ENCODE results near the gene SHKBP1. TPM values are rescaled to one million over a fixed set of nuclear protein-coding genes. Genes with fewer than 3 reads are reported as not detected.

Gene SHKBP1
- total and polyA plus RNA-seq, 2 donors (not counting 1 experiment from before 2014, with no cell fraction given), result 179 to 227 TPM

GRCh38 chr19:40570313-40571004, 6.2 kb upstream of the SHKBP1 start:
- Mint-ChIP-seq H3K27ac (peak overlapping the region; percentile 83), H3K9me3 (ENCODE audit: insufficient read depth) (no peaks in the 10 kb centered on the region), H3K4me1 (peaks cover 20% of the 10 kb centered on the region), H3K27me3 (peaks cover 4% of the 10 kb centered on the region), H3K4me3 (peak overlapping the region; percentile 70)
- Histone ChIP-seq H3K27me3 (replicated peaks in 1 of 4; ENCODE audit: control extremely low read depth in 1 of 4, control insufficient read depth in 3 of 4, insufficient read depth in 4 of 4, low read length in 3 of 4) (peaks cover 0 to 32% (median 21%) of the 10 kb centered on the region in 4 experiments), H3K27ac (ENCODE audit: low read length in 2 of 2) (peak overlapping the region in 1 of 2 donors; percentile 33), H3K4me1 (ENCODE audit: control insufficient read depth in 2 of 2, insufficient read depth in 2 of 2, low read length in 2 of 2) (peaks cover 24 to 27% of the 10 kb centered on the region in 2 donors), H3K36me3 (replicated peaks in 1 of 2; ENCODE audit: control extremely low read depth in 1 of 2, control insufficient read depth in 1 of 2, extremely low read depth in 1 of 2, insufficient read depth in 2 of 2, low read length in 1 of 2) (no peaks in the 10 kb centered on the region), H4K20me1 (ENCODE audit: control insufficient read depth, insufficient read depth, low read length, poor library complexity, severe bottlenecking) (no peaks in the 10 kb centered on the region), H3K9me3 (ENCODE audit: control extremely low read depth in 1 of 3, control insufficient read depth in 2 of 3, insufficient read depth in 1 of 3, low read length in 2 of 3) (peaks cover 0 to 7% (median 0%) of the 10 kb centered on the region in 3 donors), H3K9ac (ENCODE audit: low read length) (peak overlapping the region; percentile 59), H3K4me3 (ENCODE audit: control extremely low read depth in 1 of 5, extremely low read depth in 1 of 5, insufficient read depth in 1 of 5, low read depth in 2 of 5, low read length in 4 of 5) (peak overlapping the region in 3 of 5 experiments; percentile 36 to 47 (median 37)), H3K79me2 (ENCODE audit: control insufficient read depth, insufficient read depth, low read length) (no peaks in the 10 kb centered on the region), H2AFZ (ENCODE audit: insufficient read depth, low read depth, low read length, poor library complexity, severe bottlenecking) (peak overlapping the region; percentile 80), H3K4me2 (replicated peaks; ENCODE audit: low read depth, low read length, poor library complexity, severe bottlenecking) (peak overlapping the region; percentile 82)
- POLR2A ChIA-PET, result interaction anchor here (0.5 to 3.1 kb wide), 12 partner anchors 29 to 694 kb away, joined by 3 to 19 read pairs (median 5); partner anchors contain the start of genes ACTMAP and HNRNPUL1
- peak; percentile 100 for DNase-seq
- WGBS (ENCODE audit: insufficient coverage), result under 1% methylated on average over 46 of the region's 53 CpGs
- peak; percentile 54 for TF ChIP-seq CTCF (IDR thresholded peaks at IDR 0.05)
- TF ChIP-seq EZH2 (IDR thresholded peaks at IDR 0.05; ENCODE audit: borderline replicate concordance, insufficient read depth, low read depth, low read length, poor library complexity, severe bottlenecking), result no peak
- intact Hi-C loops (cut with micrococcal nuclease), result loop anchor here (1.0 to 2.0 kb wide), 5 partner anchors 34 to 150 kb away; partner anchors contain the start of gene SERTAD1
- CTCF ChIA-PET, result interaction anchor here (0.5 to 3.2 kb wide), 19 partner anchors 11 to 1824 kb away, joined by 3 to 39 read pairs (median 4); partner anchors contain the start of gene LTBP4
- ATAC-seq (ENCODE audit: low read depth), result peak; percentile 93

GRCh38 chr19:40571005-40571318, 5.7 kb upstream of the SHKBP1 start:
- H3K9ac ChIP-seq (ENCODE audit: low read length), result peak overlapping the region; percentile 42
- H2AFZ ChIP-seq (ENCODE audit: insufficient read depth, low read depth, low read length, poor library complexity, severe bottlenecking), result peak overlapping the region; percentile 47
- no peak for DNase-seq
- TF ChIP-seq CTCF (IDR thresholded peaks at IDR 0.05) (peak; percentile 31), EZH2 (IDR thresholded peaks at IDR 0.05; ENCODE audit: borderline replicate concordance, insufficient read depth, low read depth, low read length, poor library complexity, severe bottlenecking) (no peak)
- no peaks in the 10 kb centered on the region for H3K79me2 ChIP-seq (ENCODE audit: control insufficient read depth, insufficient read depth, low read length)
- peaks cover 0 to 27% (median 18%) of the 10 kb centered on the region in 4 experiments for H3K27me3 ChIP-seq (replicated peaks in 1 of 4; ENCODE audit: control extremely low read depth in 1 of 4, control insufficient read depth in 3 of 4, insufficient read depth in 4 of 4, low read length in 3 of 4)
- no peak overlapping the region for H3K27ac ChIP-seq (ENCODE audit: low read length in 2 of 2)
- peaks cover 24 to 31% of the 10 kb centered on the region in 2 donors for H3K4me1 ChIP-seq (ENCODE audit: control insufficient read depth in 2 of 2, insufficient read depth in 2 of 2, low read length in 2 of 2)
- POLR2A ChIA-PET, result interaction anchor here (0.5 to 3.1 kb wide), 10 partner anchors 12 to 693 kb away, joined by 3 to 19 read pairs (median 4); partner anchors contain the start of gene HNRNPUL1
- H3K4me3 Mint-ChIP-seq, result peak overlapping the region; percentile 55
- peaks cover 21% of the 10 kb centered on the region for H3K4me1 Mint-ChIP-seq
- H4K20me1 ChIP-seq (ENCODE audit: control insufficient read depth, insufficient read depth, low read length, poor library complexity, severe bottlenecking), result no peaks in the 10 kb centered on the region
- ATAC-seq (ENCODE audit: low read depth), result no peak
- WGBS (ENCODE audit: insufficient coverage), result 22% methylated on average over 3 of the region's 3 CpGs
- peak overlapping the region in 2 of 5 experiments; percentile 33 to 36 for H3K4me3 ChIP-seq (ENCODE audit: control extremely low read depth in 1 of 5, extremely low read depth in 1 of 5, insufficient read depth in 1 of 5, low read depth in 2 of 5, low read length in 4 of 5)
- peak overlapping the region; percentile 83 for H3K27ac Mint-ChIP-seq
- peak overlapping the region; percentile 82 for H3K4me2 ChIP-seq (replicated peaks; ENCODE audit: low read depth, low read length, poor library complexity, severe bottlenecking)
- intact Hi-C loops (cut with micrococcal nuclease), result loop anchor here (2.0 kb wide), 2 partner anchors 128 to 150 kb away; no protein-coding TSS in a partner anchor
- H3K9me3 Mint-ChIP-seq (ENCODE audit: insufficient read depth), result no peaks in the 10 kb centered on the region
- H3K9me3 ChIP-seq (ENCODE audit: control extremely low read depth in 1 of 3, control insufficient read depth in 2 of 3, insufficient read depth in 1 of 3, low read length in 2 of 3), result peaks cover 0 to 6% (median 0%) of the 10 kb centered on the region in 3 donors
- CTCF ChIA-PET, result interaction anchor here (0.5 to 3.2 kb wide), 16 partner anchors 11 to 1824 kb away, joined by 3 to 39 read pairs (median 6); partner anchors contain the start of gene LTBP4
- no peaks in the 10 kb centered on the region for H3K36me3 ChIP-seq (replicated peaks in 1 of 2; ENCODE audit: control extremely low read depth in 1 of 2, control insufficient read depth in 1 of 2, extremely low read depth in 1 of 2, insufficient read depth in 2 of 2, low read length in 1 of 2)
- peaks cover 3% of the 10 kb centered on the region for H3K27me3 Mint-ChIP-seq
